Adipose tissue (tissue), 3 donors: ENCODE data around the gene PNMA8A. TPM values are rescaled to one million over a fixed set of nuclear protein-coding genes. Genes with fewer than 3 reads are reported as not detected.

Experiments used
- polyA plus RNA-seq, 3 donors: library from polyadenylated mRNA; stranded (reverse); fragments of 200-250 nt; gene quantifications; one replicate each; pipeline ENCODE4 v1.2.3, GENCODE V29; 2013
- donor health status: healthy with polysubstance abuse.
- donor health status: Bipolar disorder and iron deficiency.
- donor health status: healthy.

Gene PNMA8A
- polyA plus RNA-seq, 3 donors: 0.13 to 3.7 (median 2.2) TPM

Other genes with a start within 250 kb of the PNMA8A start
- not detected for gene IGFL1, start 241.8 kb downstream of the PNMA8A start, polyA plus RNA-seq
- gene HIF3A, start 174.5 kb downstream of the PNMA8A start, polyA plus RNA-seq: 10 to 100 TPM in 2 of 3 donors, 1 to 10 TPM in 1; 9.5 to 99.1 (median 25.0) TPM
- 10 to 100 TPM; 22.2 to 38.3 (median 28.1) TPM for gene PPP5C, start 124.5 kb downstream of the PNMA8A start, polyA plus RNA-seq
- 1 to 10 TPM; 1.1 to 8.9 (median 8.0) TPM for gene CCDC8, start 58.0 kb downstream of the PNMA8A start, polyA plus RNA-seq
- under 1 TPM in 1 of 3 donors, not detected in 2; 0.03 TPM for gene PNMA8C, start 42.6 kb downstream of the PNMA8A start, polyA plus RNA-seq
- gene PNMA8B, start 24.3 kb upstream of the PNMA8A start, polyA plus RNA-seq: 1 to 10 TPM in 1 of 3 donors, under 1 TPM in 2; 0.79 to 1.9 (median 0.85) TPM
- gene CALM3, start 129.8 kb upstream of the PNMA8A start, polyA plus RNA-seq: 100 to 1,000 TPM in 2 of 3 donors, 10 to 100 TPM in 1; 83.9 to 276 (median 115) TPM
- 1 to 10 TPM; 2.0 to 7.1 (median 3.5) TPM for gene PTGIR, start 153.5 kb upstream of the PNMA8A start, polyA plus RNA-seq
- not detected for gene GNG8, start 164.6 kb upstream of the PNMA8A start, polyA plus RNA-seq
- gene DACT3, start 189.6 kb upstream of the PNMA8A start, polyA plus RNA-seq: 1 to 10 TPM in 2 of 3 donors, under 1 TPM in 1; 0.41 to 3.6 (median 1.3) TPM
- 10 to 100 TPM; 20.4 to 41.5 (median 26.7) TPM for gene PRKD2, start 245.6 kb upstream of the PNMA8A start, polyA plus RNA-seq